Measurements from ENCODE around the gene KLHL29.

KLHL29 gene

DNA sequence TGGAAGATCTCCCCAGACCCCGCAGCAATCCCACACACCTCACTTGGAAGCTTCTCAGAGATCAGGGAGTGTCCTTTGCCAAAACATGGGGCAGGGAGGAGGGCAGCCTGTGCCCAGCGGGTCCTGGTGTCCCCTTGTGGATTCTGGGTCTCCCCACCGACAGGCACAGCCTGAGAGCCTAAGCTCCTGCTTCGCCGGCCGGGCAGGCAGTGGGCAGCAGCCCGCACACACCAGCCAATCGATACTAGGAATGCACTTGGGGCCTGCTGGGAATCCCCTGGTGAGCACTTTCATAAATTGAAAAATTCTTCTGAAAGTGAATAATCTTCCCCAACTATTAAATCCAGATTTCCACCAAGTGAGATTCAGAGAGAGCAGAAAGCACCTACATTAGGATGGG lies 296.0 kb downstream of the KLHL29 start:
- DNase-seq (ENCODE audit: low read depth in 2 of 2): no peak

DNA sequence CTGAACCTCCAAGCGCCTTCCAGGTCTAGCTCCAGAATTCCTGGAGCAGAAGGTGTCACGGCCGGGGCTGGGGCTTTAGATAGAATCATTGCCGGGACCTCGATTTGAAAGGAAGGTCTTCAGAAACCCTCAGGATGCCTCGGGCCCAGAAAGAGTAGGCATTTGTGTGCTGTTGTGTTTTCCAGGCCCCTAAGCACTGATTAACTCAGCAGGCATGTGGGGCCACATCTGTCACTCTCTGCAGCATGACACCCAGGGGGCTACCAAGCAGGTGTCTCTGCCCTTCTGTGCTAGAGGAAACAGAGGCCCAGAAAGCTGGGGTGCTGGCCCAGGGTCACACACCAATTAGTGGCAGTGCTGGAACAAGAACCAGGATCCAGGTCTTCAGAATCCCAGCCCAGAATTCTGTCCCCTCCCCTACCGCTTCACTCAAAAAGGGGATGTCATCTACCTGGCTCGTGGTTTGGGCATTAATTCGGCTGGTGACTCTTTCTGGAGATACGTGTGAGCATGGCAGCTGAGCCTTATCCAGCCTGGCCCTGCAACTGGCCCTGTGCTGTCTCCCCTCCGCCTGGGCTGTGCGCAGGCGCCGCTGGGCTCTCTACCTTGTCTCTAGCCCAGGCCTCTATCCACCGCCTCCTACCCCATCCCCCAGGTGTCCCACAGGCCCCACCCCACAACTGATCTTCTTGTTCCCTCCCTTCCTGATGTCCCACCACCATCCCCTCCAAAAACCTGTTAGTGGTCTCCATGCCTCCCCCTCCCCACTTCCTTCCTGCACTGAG lies 296.6 kb downstream of the KLHL29 start:
- DNase-seq (ENCODE audit: low read depth in 2 of 2): no peak

DNA sequence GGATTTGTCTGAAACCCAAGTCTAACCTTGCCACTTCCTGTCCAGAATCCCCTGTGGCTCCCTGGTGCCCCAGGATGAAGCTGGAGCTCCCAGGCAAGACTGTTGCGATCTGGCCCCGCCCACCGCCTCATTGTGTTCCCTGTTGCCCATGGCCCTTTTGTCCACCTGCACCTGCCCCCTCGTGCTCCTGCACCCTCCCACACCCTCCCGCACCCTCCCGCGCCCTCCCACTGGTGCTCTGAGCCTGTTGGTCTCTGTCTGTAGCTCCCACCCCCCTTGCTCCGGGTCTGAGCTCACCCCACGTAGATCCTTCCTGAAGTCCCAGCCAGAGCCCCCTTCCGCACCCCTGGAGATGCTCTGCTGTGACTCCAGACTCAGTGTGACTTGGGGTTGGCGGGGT lies 297.5 kb downstream of the KLHL29 start:
- DNase-seq (ENCODE audit: low read depth in 2 of 2): no peak

DNA sequence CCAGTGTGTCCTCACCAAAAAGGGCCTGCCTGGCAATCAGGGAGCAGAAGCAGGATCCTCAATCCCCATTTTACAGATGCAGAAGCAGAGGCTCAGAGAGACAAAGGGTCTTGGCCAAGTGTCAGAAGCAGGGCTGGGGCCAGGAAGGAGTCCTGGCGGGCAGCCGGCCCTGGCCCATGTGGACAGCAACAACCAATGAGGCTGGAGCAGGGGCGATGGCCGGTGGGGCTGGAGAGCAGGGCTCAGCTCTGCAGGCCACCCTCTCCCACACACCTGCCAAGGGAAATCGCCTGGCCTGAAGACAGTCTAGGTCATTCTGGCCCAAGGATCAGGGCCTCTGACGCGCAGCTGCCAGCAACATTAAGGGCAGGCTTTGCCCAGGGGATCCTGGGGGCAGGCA lies 298.0 kb downstream of the KLHL29 start:
- DNase-seq (ENCODE audit: low read depth in 2 of 2): no peak

DNA sequence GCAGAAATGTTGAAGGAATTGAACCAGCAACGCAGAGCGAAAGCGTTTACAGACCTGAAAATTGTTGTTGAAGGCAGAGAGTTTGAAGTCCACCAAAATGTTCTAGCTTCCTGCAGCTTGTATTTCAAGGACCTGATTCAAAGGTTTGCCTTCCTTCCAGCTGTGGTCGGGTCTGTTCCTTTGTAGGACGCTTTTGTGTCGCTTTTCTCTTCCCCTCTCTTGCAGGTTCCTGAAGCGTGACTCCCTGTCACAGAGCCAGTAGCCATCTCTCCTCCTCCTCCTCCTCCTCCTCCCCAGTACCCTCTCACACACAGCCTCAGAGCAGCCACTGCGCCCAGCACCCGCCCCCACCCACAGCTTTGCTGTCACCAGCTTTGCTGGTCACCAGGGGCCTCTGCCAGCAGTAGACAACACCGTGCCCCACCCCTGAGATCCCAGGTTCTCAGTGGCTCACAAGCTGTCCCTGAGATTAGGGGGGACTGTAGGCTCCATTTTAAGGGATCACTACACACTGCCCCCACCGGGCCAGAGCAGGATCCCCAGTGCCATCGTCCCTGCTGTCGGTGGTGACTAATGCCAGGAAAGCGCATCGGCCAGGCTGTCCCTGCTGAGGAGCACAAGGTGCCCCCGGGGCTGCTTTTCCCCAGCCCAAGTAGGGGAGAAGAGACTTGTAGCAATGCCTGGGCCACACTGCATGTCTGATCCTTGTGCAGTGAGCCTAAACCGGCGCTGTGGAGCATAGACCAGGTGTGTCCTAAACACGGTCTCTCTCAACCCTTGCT lies 299.6 kb downstream of the KLHL29 start:
- DNase-seq (ENCODE audit: low read depth in 2 of 2): no peak

DNA sequence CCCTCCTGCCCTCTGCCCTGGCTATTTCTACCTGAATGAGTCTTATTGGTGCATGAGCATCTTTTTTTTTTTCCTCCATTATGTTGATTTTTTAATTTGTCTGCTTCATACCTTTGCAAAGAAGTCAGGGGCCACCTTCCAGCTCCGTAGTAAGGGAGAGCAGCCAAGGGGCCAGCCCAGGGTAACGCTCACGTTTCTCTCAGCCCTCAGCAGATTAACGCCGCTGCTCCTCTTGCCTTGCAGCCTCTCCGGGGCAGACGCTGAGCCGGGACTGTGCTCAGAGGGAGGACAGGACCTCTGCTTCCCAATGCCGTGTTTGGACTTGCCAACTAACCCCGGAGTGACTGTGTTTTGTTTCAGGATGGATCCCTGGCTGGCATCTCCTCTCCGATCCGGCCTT lies 300.2 kb downstream of the KLHL29 start:
- no peak for DNase-seq (ENCODE audit: low read depth in 2 of 2)

DNA sequence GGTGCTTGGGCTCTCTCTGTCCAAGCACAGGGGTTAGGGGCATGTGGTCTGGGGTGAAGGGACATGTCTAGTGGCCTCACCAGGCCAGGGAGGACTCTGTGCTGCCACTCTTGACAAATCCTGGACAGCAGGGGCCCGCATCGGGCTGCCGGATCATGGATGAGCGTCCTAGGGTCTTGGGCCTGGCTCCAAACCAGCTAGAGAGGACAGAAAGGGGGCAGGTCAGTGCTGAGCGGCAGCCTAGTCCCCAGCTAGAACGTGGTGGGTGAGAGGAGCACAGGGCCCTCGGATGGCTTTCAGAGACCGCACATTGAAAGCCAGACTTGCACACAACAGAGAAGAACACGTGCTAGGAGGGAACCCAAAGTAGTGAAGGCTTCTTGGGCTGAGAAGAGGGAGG lies 300.7 kb downstream of the KLHL29 start:
- no peak for DNase-seq (ENCODE audit: low read depth in 2 of 2)

DNA sequence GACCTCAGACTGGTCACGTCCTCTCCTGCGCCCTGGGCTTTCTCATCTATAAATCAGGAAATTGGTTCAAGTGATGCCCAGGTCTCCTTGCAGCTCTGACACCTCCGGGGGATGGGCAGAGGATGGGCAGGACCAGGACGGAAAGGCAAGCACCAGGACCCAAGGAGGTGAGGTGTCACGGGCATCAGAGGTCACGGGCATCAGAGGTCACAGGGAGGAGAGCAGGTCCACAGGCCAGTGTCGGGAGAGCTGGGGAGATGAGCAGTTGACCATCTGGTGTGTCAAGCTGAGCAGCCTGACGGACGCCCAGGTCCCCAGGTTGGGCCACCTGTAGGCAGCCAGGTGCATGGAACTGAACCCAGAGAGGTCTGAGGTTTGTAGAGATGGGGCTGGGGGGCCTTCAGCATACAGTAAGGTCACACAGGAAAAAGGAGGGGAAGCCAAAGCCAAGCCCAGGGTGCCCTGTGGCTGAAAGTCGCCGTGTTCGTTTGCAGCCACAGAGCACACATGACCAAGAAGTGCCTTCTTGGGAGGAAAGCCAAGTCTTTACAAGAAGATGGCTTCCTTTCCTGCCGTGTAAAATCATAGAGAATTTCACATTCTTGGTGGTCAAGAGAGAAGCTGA lies 301.5 kb downstream of the KLHL29 start:
- DNase-seq (ENCODE audit: low read depth in 2 of 2): no peak

DNA sequence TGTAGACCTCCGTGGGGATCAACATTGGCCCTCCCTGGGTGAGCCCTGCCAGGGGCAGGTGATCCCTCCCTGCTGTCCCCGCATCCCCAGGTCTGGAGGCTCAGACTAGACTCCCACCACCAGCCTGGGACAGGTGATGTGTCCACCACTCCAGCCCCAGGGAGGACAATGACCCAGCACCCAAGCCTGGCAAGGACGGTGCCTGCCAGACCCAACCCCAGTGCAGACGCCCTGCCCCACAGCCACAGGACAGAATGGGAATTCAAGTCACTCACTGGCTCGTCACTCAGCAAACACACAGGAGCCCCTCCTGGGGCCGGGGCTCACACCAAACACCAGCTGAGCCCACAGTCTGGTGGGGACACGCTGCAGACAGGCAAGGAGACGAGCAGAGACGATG lies 302.2 kb downstream of the KLHL29 start:
- no peak for DNase-seq (ENCODE audit: low read depth in 2 of 2)

DNA sequence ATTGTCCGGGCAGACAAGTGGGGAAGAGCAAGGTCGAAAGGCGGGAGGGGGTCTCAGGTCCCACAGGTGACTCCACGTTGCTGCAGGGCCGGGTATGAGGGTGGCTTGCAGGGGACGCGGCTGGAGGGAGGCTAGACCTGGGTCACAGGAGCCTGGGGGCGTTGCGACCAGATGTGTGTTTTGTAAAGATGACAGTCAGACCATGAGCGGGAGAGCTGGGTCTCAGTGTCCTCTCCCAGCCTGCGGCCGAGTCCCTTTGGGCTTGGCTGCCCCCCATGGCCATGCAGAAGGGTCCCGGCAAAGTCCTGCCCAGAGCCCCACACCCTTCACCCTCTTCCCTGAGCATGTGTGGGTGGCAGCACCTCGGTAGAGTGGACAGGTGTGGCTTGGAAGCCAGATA lies 302.7 kb downstream of the KLHL29 start:
- DNase-seq (ENCODE audit: low read depth in 2 of 2): no peak

DNA sequence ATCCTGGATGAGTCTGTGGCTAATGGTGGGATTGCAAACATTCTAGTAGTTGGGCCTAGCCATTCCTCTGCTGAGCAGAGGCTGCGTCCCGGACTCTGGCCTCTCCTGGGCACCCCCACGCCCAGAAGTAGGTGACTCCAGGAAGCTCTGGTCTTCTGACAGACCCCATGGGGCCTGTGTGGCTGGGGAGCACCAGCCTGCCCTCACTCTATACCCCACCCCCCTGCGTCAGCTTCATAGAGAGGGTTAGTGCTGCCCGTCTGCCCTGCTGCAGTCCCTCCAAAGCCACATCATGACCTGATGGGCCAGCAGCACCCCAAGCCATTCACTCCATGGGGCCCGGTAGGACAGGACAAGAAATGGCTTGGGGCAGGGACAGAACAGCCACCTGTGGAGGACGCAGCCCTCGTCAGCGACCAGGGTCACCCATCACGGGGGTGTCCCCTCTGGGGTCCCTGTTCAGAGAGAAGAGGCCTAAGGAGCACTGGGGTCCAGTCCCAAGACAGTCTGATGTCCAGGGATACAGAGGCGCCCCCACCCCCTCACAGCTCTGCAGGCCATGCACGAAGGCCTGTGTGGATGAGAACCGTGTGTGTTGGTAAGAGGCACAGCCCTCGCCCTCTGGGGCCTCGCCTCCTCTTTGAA lies 303.6 kb downstream of the KLHL29 start:
- DNase-seq (ENCODE audit: low read depth in 2 of 2): no peak

DNA sequence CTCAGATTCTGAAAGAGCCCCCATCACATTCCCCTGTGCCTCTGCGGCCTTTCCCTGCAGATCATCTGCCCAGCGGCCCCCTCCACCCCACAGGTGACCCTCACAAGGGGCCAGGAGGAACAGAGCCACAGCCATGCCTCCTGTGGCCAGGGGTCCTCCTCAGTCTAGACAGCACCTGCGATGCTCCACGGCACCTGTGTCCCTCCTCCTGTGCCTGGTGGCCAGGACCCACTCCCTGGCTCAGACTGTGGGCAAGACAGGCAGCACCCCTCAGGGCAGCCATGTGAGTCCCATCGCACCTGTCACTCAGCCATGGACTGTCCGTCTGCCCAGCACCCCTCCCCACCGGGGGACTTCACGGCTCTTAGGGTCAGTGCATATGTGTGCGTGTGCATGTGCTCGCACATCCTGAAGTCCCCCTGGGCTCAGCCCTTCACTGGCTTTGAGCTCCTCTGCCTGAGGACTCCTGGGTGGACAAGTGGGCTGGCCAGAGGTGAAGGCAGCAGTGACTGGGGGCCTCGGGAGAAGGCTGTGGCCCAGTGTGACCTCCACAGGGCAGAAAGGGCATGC lies 304.2 kb downstream of the KLHL29 start:
- DNase-seq (ENCODE audit: low read depth in 2 of 2): no peak

DNA sequence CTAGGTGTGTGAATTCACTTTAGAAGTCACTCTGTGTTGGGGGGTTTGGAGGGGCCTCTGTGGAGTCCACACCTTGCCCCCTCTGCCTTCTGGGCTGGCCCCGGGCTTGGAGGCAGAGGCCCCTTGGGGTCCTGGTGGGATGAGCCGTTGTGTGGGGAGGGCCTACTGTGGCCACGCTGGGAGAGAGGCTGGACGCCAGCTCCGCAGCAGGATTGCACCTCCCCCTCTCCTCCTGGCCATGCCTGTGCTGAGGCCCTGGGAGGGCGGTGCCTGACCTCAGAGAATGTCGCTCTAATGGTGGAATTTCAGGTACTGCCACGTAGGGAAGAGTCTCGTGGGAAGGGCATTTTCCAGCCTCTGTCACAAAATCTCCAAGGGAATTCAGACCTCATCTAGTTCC lies 304.9 kb downstream of the KLHL29 start:
- no peak for DNase-seq (ENCODE audit: low read depth in 2 of 2)

DNA sequence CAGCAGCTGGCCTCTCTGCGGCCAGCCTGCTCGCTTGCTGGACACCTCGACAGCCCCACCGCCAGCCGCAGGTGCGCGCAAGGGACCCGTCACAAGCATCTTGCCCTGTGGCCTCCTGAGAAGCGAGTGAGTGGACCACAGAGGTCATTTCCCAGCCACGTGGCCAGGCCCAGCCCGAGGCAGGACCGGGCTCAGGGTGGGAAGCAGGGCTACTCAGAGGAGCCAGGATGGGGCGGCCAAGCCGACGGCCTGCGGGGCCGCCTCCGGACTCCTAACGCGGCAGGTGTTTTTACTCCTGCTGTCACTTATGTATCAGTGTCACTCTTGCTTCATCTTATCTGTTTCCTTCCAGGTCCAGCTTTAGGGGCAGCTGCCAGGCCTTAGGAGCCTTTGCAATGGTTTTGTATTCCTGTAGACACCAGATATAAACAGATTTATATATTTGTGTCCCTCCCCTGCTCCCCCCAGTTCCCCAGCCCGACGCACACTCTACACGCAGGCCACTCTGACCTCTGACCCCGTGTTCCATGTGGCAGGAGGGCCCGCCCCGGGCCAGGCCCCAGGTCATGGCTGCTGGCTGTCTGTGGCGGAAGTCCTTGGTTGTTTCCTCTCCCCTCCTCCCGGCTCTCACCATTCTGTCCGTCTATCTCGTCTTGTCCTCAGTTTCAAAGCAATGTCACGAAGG lies 305.6 kb downstream of the KLHL29 start:
- DNase-seq (ENCODE audit: low read depth in 2 of 2): no peak

DNA sequence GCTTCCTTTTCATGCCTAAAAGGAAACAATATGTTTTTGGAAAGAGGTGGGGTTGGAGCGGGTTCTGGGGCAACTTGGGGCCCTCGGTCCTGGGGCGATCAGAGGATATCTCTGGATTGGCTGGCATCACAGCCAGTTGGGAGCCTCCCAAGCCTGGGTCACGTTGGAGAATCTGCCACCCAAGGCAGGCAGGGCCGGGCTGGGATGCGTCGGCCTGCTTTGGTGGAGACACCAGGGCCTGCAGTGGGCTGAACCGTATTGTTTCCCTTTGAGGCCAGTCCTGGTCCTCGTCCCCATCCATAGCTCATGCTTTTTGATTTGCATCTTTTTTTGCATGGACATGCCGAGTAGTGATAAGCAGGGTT lies 306.1 kb downstream of the KLHL29 start:
- no peak for DNase-seq (ENCODE audit: low read depth in 2 of 2)

DNA sequence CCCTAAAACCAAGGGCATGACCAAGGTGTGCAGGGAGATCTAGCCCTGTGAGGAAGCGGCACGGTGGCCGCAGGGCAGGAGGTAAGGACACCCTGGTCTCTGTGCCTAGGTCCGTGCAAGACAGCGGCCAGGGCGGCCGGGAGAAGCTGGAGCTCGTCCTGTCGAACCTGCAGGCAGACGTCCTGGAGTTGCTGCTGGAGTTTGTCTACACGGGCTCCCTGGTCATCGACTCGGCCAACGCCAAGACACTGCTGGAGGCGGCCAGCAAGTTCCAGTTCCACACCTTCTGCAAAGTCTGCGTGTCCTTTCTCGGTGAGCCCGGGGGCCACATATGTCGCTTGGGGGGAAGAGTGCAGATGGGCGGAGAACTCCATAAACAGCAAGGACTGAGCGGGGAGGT lies 306.6 kb downstream of the KLHL29 start:
- DNase-seq (ENCODE audit: low read depth in 2 of 2): no peak

DNA sequence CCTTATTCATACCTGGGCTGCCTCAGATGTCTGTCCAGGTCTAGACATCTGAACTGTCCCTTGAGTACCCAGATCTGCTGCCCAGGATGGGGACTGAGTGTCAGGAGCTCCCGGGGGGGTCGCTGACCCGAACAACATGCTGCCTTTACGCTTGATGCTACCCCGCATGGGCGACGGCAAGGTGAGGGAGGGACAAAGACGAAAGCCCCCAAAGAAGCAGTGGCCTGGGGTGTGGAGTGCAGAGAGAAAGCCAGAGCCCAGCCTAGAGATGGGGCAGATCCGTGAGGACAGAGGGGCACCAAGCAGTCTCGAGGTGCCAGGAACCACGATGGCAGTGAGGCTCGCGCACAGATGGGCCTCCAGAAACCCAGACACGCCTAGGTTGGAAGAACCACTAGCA lies 307.3 kb downstream of the KLHL29 start:
- DNase-seq (ENCODE audit: low read depth in 2 of 2): no peak

DNA sequence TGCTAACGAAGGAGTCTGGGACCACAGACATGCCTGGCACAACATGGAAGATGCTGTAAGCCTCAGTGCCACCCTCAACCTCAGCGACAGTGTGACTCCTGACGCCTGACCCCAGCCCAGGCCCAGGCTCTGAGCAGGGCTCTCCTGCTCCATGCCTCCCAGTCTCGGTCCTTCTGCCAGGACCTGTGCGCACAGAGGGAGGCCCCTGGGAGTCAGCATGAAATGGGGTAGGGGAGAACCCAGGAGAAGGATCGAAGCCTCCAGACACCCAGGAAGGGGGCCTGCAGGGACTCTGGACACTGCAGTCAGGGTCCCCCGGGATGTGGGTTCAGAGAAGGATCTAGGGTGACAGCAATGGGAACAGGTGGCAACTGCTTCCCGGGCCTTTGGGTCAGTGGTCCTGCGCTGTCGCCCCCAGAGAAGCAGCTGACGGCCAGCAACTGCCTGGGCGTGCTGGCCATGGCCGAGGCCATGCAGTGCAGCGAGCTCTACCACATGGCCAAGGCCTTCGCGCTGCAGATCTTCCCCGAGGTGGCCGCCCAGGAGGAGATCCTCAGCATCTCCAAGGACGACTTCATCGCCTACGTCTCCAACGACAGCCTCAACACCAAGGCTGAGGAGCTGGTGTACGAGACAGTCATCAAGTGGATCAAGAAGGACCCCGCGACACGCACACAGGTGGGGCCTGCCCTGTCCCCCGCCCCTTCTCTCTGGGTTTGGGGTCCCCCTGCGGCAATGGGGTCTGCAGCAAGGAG lies 308.0 kb downstream of the KLHL29 start:
- no peak for DNase-seq (ENCODE audit: low read depth in 2 of 2)

DNA sequence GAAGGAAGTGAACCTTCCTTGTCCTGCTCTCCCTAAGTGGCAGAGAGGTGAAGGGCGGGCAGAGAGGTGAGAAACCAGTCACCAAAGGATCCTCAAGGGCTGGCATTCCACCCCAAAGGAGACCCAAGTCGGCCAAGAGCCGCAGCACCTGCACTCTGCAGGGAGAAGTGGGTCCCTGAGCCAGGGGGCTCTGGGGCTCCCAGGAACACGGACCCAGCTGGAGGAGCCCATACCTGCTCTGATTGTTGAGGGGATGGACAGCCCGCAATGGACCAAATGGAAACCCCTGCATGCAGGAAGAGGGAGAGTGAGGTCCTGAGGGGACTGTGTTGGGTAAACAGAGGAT lies 308.6 kb downstream of the KLHL29 start:
- no peak for DNase-seq (ENCODE audit: low read depth in 2 of 2)

DNA sequence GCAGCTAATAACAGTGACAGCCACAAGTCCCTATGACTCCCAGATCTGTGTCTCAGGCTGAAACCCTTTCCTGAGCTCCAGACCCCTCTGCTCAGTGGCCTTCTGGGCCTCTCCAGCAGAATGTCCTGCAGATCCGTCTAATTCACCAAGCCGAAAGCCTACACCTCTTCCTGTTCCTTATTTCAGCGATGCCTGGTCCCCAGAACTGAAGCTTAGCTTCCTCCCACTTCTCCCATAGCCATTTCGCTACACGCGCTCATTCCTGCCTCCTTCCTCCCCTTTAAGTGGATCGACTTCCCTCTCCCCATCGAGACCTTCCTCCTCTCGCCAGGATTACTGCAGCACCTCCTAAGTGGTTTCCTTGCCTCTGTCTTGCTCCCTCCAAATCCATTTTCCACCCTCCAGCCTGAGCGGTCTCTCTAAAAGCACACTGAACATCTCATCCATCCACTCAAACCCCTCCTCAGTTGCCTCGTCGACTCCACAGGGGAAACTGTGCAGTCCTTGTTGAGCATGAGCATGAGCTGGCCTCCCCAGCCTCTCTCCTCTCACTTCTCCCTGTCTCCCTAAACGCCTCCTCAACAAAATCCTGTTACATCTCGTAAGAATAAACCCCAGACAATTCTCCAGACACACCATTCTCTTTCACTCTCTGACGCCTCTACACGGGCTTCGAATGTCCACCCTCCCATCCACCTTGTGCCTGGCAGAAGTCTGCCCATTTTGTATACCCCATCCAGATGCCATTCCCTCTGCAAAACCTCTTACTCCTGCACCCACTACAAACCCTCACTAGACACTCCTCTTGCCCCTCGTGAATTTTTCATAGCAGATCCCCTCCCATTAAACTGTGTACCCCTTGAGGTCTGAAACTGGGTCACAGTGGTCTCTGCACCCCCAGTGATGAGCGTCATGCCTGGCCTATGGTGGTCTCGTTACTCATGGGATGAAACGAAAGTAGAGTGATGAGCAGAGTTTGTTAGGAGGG lies 309.4 kb downstream of the KLHL29 start:
- DNase-seq (ENCODE audit: low read depth in 2 of 2): no peak
